AG10803 (cell line): ENCODE results near the gene WIPI1.

Source experiments
- DNase-seq: peaks from one replicate; pipeline ENCODE4 v3.0.0; 2010; ENCODE audit warnings: low read depth
- H3K4me3 ChIP-seq: 2 replicates; pipeline ENCODE4 v1.5.1; 2011; ENCODE audit warnings: mild to moderate bottlenecking, low read length, control low read depth
- TF ChIP-seq, protein P1 (sequence below): conservative IDR thresholded peaks from 2 replicates; pipeline ENCODE4 v1.5.1; 2011; ENCODE audit warnings: mild to moderate bottlenecking, low read length, control low read depth, inconsistent platforms

The WIPI1 gene

DNA sequence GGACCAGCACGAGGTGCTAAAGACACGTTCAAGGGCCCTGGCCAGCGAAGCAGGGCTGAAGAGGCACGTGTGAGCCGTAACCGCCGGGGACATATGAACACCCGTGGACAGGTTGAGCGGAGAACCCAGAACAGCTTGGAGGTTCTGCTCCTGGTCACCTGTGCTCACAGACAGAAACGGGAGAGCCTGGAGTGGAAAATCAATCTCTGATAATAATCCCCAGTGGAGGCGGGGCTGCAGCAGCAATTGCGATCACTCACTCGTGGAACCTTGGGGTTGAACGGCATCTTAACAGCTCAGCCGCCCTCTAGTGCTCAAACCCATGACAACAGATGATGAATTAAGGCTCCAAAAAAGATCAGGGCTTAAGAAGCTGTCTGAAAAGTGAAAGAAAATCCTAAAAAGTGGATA lies 25.6 kb downstream of the WIPI1 start:
- no peak for DNase-seq
- TF ChIP-seq, protein P1, sequence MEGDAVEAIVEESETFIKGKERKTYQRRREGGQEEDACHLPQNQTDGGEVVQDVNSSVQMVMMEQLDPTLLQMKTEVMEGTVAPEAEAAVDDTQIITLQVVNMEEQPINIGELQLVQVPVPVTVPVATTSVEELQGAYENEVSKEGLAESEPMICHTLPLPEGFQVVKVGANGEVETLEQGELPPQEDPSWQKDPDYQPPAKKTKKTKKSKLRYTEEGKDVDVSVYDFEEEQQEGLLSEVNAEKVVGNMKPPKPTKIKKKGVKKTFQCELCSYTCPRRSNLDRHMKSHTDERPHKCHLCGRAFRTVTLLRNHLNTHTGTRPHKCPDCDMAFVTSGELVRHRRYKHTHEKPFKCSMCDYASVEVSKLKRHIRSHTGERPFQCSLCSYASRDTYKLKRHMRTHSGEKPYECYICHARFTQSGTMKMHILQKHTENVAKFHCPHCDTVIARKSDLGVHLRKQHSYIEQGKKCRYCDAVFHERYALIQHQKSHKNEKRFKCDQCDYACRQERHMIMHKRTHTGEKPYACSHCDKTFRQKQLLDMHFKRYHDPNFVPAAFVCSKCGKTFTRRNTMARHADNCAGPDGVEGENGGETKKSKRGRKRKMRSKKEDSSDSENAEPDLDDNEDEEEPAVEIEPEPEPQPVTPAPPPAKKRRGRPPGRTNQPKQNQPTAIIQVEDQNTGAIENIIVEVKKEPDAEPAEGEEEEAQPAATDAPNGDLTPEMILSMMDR, result peak; percentile 29
- no peak overlapping the region for H3K4me3 ChIP-seq

DNA sequence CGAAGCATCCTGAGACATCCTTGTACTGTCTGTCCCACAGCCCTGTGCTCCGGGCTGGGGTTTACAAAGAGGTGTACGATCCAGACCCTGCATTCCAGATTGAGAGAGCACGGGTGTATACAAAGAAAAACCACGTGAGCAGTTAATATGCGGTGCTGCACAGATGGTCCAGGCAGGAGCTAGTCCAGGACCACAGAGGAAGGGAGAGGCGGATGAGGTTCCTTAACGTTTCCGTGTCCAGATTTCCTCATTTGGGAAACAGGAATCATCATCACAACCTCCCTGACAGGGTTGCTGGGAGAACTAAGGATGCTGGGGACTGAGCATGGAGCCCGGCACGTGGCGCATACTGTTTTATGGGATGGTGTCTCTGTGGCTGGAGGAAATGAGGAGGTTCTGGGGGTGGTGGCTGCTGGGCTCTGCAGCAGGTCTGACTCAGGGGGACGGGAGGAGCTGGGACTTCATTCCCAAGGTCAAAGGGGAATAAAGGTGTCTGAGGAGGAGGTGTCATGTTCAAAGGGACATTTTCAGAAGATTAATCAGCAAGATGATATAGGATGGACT lies 26.2 kb downstream of the WIPI1 start:
- TF ChIP-seq, protein P1, result no peak
- no peak for DNase-seq
- H3K4me3 ChIP-seq, result no peak overlapping the region

DNA sequence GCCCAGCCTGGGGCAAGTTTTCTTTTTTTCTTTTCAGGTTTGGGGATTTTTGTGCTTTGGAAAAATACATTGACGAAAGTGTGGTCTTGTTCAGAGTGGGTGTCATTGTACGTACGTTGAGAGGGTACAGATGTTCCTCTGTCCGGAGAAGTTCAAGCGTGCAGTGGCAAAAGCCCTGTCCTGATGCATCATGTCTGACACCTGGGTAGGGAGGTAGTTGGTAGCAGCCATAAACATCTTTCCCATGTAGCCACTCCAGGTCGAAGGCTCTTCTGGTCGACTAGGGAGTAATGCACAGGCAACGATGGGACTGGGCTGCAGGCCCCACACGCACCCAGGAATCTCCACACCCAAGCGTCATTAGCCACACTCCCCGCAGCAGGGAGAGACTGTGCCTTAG lies 27.4 kb downstream of the WIPI1 start:
- H3K4me3 ChIP-seq, result no peak overlapping the region
- DNase-seq, result no peak
- TF ChIP-seq, protein P1, result no peak

DNA sequence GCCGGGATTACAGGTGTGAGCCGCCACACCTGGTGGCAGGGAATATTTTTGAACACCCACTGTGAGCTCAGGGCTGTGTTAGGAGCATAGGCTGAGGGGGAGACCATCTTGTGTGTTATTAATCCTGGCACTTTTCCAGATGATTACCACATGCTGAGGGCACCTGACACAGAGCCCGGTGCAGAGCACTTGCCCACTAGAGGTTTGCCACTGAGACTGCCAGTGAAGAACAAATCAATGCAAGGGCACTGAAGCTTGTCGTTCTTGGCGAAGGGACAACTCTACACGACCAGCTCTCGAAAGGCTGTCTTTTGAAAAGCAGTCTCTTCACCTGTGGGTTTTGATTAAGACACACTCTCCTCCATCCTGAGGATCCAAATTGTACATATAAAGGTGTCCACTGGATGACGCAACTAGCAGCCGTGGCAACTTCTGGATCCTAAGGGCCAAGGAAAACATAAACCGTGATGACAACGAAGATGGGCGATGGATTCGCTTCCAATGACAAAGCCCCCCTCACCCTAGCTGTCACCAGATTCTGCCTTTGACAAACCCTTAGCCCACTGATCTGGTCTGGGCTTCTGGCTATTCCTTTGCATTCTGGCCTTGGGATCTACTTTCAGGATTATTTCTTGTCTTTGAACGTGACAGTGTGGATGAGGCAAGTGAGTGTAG lies 28.7 kb downstream of the WIPI1 start:
- TF ChIP-seq, protein P1, result no peak
- no peak for DNase-seq
- H3K4me3 ChIP-seq, result no peak overlapping the region

DNA sequence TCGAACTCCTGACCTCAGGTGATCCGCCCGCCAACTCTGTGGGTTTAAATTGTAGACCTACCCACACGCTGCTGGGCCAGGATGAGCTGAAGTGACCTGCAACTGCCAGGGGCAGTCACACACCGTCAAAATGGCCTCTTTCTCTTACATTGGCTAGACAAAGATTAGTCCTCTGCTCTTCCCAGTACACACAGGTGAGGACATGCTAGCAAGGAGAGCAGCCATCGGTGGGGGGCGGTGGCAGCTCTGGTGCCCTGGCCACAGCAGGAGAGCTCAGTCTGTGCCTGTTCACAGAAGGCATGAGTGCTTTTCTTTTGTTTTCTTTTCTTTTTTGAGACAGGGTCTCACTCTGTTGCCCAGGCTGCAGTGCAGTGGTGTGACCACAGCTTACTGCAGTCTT lies 29.7 kb downstream of the WIPI1 start:
- H3K4me3 ChIP-seq, result no peak overlapping the region
- TF ChIP-seq, protein P1, result no peak
- no peak for DNase-seq

DNA sequence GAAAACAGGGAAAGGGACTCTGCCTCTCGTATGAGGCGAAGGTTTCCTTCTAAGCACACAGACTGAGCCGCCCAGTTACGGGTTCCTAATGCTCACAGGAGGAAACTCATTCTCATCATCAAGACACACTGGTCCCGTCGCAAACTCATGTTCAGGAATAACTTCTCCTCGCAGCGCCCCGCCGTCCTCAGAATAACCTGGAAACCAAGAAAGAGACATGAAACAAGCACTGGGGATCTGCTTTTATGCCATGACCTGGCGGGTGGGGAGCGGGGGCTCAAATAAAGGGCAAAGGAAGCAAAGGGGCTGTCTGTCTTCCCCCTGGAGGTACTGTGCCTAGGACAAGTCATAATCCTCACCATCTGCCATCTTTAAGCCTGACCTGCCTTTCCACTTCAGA lies 31.3 kb downstream of the WIPI1 start:
- TF ChIP-seq, protein P1, result no peak
- no peak for DNase-seq
- H3K4me3 ChIP-seq, result no peak overlapping the region

DNA sequence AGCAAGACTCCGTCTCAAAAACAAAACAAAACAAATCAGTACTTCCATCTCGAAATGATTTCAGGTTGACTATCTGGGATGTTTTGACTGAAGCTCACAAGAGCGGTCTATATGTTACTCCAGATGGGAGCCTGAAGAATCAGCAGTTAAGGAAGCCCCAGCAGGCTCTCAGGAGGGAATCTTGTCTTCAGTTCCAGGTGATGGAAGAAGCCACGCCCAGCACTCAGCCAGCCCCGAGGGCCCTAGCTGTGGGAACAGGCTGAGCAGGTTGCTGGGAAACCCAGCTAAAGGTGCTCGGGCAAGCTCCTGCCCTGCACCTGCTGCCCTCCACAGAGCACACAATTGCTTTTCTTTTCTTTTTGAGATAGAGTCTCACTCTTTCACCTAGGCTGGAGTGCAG lies 32.4 kb downstream of the WIPI1 start:
- no peak for DNase-seq
- TF ChIP-seq, protein P1, result no peak
- H3K4me3 ChIP-seq, result no peak overlapping the region
